HG03439 (cell line): ENCODE results near the gene HACE1.
"Not testable (repeated sequence)": the region's sequence is repeated elsewhere in the genome, so short reads cannot be mapped to it uniquely, and the experiment has no call there.

ENCODE experiments used
- ATAC-seq: cut with Tn5 transposase; IDR thresholded peaks from one replicate; pipeline ENCODE4 v1.9.1; 2021; ENCODE audit warnings: mild to moderate bottlenecking, moderate library complexity; ENCODE audit not compliant: unreplicated experiment

HACE1 gene, protein sequence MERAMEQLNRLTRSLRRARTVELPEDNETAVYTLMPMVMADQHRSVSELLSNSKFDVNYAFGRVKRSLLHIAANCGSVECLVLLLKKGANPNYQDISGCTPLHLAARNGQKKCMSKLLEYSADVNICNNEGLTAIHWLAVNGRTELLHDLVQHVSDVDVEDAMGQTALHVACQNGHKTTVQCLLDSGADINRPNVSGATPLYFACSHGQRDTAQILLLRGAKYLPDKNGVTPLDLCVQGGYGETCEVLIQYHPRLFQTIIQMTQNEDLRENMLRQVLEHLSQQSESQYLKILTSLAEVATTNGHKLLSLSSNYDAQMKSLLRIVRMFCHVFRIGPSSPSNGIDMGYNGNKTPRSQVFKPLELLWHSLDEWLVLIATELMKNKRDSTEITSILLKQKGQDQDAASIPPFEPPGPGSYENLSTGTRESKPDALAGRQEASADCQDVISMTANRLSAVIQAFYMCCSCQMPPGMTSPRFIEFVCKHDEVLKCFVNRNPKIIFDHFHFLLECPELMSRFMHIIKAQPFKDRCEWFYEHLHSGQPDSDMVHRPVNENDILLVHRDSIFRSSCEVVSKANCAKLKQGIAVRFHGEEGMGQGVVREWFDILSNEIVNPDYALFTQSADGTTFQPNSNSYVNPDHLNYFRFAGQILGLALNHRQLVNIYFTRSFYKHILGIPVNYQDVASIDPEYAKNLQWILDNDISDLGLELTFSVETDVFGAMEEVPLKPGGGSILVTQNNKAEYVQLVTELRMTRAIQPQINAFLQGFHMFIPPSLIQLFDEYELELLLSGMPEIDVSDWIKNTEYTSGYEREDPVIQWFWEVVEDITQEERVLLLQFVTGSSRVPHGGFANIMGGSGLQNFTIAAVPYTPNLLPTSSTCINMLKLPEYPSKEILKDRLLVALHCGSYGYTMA

DNA sequence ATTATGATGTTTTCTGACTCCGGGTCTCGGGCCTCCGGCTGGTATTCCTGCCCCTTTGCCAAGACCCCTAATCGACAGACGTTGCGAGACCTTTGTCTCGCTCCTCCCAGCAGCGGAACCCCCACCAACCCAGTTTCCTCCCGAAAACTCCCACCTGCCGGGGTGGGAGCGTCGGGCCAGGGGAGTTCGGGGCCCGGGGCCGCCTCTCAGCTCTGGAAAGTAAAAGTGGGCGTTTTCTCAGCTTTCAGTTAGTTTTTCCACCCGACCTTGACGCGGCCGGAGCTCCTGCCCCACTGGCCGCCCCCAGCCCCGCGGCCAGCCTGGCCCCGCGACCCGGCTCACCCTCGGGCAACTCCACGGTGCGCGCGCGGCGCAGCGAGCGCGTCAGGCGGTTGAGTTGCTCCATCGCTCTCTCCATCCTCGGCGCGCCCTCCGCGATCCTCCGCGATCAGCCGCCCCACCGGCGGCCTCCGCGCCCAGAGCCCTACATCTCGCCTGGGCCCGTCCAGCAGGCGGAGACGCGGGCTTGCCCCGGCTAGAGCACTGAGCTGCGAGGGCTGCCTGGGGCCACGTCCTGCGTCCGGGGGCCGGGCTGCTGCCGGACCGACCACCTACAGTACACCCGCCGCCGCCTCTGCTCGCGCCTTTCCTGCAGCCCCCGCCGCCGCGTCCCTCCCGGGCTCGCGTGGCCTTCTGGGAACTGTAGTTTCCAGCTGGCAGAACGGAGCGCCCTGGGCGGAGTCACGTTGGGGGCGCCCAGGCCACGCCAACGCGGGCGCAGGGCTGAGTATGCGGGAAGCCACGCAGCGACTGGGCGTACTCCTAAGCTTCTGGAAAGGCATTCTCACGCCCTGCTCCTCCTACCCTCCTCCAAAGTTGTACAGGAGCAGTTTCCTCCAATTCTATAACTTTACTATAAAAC, at the start of gene HACE1:
Gene HACE1 (minus strand): TSS at position 695 of the 922 bp plus-strand sequence. CDS start 277 bp downstream, at position 418.
- ATAC-seq: peak; percentile 99

DNA sequence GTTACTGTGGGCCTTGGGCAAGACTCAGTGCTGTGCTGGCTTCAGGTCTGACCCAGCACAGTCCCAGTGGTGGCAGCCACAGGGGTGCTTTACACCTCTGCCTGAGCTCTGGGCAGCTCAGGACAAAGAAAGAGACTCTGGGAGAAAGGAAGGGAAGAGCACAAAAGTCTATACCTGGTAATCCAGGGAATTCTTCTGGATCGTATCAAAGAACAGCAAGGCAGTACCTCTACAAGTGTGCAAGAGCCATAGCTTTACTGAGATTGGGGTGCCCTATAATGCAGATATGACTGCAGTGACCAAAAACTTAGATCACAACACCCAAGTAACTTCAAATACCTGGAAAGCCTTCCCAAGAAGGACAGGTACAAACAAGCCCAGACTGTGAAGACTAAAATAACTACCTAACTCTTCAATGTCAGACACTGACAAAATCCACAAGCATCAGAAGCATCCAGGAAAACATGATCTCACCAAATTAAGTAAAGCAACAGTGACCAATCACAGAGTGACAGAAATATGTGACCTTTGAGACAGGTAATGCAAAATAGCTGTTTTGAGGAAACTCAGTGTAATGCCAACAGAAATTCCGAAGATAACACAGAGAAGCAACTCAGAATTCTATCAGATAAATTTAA, 49.3 kb upstream of the HACE1 start:
- ATAC-seq: no peak

DNA sequence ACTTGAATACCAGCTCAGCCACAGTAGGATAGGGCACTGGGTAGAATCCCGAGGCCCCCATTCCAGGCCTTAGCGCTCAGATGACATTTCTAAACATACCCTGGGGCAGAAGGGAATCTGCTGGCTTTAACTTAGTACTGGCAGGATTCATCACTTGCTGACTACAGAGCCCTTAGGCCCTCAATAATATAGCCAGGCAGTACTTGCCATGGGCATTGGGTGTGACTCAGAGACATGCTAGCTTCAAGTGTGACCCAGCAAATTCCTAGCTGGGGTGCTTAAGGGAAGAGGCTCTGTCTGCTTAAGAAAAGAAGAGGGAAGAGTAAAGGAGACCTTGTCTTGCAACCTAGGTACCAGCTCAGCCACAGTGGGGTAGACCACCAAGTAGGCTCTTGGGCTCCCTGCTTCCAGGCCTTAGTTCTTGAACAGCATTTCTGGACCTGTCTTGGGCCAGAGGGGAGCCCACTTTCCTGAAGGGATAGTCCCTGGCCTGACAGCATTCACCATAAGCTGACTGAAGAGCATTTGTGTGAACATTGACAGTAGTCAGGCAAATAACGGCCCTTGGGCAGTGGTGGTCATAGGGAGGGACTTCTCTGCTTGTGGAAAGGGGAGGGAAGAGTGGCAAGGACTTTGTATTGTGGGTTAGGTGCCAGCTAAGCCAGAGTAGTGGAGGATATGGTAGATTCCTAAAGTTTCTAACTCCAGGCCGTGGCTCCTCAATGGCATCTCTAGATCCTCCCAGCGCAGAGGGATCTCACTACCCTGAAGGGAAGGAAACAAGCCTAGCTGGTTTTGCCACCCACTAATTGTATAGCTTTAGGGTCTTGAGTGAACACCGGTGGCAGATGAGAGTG, 48.5 kb upstream of the HACE1 start:
- ATAC-seq: no peak

DNA sequence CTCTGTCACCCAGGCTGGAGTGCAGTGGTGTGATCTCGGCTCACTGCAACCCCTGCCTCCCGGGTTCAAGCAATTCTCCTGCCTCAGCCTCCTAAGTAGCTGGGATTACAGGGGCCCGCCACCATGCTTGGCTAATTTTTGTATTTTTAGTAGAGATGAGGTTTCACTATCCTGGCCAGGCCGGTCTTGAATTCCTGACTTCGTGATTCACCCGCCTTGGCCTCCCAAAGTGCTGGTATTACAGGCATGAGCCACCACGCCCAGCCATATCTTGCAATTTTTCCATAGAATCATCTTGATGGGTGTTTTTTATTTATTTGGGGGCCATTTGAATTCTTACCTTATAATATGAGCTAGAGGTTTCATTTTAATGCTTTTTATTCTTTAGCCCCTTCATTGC, 39.2 kb upstream of the HACE1 start:
- not testable (repeated sequence) for ATAC-seq

DNA sequence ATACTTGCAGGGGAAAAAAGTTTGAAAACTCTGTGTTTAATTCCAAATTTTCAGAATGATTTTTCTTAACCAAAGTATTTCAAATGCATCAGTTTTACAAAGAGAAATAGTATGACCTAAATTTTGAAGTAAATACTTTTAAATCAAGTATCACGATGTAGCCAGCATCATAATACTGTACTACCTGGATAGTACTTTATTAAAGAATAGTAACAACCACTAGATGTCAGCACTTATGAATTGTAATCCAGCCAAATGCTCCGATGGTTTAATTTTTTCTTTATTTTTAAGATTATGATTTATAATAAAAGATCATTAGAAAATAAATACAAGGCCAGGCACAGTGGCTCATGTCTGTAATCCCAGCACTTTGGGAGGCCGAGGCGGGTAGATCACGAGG, 37.2 kb upstream of the HACE1 start:
- no peak for ATAC-seq

DNA sequence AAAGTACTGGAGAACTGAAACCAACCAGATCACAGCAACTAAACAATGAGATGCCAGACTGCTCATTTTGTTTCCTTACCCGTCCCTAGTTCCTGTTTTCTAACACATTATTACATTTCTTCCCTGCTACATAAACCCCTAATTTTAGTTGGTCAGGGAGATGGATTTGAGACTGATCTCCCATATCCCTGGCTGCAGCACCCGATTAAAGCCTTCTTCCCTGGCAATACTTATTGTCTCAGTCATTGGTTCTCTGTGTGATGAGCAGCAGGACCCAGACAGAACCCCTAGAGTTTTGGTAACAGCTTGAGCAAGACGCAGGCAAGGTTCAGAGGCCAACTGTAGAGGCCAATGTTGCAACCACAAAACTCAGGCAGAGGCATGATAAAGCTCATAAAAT, 28.3 kb upstream of the HACE1 start:
- no peak for ATAC-seq

DNA sequence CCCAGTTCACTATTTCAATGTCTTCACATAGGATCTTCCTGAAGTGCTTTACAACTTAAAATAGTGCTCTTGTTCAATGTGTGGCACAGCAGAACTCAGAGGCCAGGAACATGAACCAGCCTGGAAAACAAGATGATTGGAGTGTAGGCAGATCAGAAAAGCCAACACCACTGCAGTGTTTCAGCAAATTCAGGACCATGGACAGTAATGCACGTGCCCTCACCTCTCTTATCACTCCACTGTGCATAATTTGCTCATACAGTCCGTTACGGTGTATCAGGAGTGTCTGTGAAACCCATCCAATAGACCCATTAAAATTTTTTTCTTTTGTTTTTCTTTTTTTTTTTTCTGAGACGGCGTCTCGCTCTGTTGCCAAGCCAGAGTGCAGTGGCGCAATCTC, 27.6 kb upstream of the HACE1 start:
- ATAC-seq: no peak

DNA sequence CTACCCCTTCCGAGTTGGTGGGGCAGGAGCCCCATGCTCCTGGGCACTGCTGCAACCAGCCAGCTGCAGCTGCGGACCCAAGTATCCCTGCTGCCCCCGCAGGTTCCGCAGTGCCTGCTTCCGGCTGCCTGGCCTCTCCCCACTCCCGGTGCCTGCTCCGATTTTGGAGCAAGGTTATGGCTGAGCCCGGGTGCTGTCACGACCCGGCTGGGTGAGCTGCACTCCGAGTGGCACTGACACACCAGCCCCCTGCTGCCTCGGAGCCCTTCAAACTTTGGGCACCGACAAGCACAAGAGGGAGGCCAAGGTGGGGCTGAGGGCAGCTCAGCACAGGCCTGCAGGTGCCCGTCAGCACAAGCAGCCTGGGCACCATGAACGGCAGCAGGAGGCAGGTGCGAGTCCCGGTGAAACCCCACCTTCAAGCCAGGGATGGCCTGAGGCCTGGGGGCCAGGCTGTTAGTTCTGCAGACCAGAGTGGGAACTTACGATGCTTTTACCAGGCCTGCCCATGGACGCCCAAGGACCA, 25.9 kb upstream of the HACE1 start:
- ATAC-seq: no peak

DNA sequence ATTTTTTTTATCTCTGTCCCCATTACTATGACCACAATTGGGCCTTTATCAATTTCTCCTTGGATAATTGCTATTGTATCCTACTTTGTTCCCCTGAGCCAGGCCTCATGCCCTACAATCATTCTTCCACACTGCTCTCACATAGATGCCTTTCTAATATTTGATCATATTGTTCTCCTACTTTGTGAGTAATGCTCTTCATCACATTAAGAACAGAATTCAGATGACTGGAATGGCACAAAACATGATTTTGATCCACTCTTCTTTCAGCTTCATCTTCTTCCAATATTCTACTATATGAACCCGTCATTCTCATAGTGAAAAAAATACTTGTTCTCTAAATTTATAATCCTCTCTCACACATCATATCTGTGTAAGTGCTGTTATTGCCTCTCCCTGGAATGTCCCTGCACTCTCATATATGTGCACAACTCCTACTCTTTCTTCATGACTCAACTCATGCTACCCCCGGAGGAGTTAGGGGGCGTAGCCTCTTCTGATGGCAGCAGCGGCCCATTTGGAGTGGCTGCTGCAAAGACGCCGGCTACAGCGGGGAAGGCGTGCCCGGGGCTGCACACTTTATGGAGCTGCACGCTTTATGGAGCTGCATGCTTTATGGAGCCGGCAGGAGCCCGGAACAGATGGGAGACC, 25.3 kb upstream of the HACE1 start:
- ATAC-seq: no peak

DNA sequence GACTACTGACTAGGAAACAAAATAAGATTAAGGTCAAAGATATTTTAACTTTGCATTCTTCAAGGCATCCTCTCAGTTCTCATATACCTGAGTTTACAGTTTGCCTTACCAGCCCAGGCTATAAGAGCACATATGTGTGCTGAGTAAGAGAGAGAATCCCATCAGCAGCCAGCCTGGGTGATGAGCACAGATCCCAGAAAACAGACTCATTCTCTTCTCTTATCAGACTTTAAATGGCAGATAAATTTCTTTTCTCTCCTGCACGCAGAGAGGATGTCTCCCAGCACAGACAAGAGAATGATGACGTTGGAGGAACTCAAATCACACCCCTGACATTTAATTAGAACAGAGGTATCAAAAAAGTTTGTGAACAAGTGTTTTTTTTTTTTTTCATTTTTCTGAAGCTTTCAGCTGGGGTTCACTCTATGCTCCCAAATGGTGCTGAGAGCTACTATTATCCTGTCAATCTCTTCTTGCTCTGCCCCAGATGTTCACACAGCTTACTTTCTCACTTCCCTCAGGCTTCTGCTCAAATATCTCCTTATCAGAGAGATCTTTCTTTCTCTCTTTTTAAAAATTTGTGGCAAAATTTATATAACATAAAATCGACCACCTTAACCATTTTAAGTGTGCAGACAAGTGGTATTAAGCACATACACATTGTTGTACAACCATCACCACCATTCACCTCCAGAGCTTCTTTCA, 22.4 kb upstream of the HACE1 start:
- no peak for ATAC-seq

DNA sequence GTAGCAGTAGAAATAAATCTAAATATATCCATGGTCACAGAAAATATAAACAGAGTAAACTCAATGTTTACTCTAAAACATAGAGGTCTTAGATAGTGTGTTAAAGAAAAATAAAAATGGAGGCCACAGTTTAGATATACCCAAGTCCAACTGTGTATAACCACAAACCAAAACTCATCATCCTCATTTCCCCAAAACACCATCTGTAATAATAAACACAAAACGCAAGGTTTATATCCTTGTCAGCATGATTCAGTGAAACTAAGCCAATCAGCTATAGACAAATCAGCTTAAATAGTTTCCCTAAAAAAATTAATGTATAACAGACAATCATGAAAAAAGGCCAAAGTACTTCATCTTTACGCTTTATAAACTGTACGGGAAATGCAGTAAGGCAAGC, 2.7 kb upstream of the HACE1 start:
- ATAC-seq: no peak

DNA sequence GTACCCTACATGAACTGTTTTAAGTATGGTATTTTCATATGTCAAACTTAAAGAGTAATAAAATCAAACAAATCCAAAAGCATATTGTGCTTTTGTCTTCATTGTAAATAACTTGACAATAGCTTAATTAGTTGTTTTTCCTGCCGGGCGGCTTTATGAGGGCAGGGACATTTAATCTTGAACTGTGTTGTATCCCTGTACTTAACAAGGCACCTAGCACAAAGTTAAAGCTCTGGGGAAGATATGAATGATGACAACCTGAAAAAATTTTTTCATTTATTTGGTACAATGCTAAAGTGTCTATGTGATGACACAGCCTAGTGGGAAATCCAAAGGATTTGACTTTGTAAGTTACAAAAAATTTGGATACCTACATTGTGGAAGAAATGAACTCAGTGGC, 502 bp upstream of the HACE1 start:
- no peak for ATAC-seq

DNA sequence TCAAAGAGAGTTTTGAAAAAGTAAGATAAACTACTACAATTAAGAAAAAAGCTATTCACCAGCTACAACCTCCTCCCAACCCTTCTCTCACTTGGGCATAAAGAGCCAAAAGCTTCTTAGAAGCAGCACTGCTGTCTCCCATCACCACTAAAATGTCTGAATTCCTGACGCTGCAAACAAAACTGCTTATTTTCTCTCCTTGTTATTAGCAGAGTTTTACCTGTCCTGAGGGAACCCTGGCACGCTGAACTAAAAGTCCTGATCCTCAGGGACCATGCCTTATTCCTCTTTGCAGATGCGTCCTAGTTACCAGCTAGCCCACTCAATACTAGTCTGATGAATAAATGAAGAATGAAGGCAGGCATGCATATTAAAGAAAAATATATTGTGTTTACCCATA, 1.1 kb downstream of the HACE1 start:
- ATAC-seq: no peak

DNA sequence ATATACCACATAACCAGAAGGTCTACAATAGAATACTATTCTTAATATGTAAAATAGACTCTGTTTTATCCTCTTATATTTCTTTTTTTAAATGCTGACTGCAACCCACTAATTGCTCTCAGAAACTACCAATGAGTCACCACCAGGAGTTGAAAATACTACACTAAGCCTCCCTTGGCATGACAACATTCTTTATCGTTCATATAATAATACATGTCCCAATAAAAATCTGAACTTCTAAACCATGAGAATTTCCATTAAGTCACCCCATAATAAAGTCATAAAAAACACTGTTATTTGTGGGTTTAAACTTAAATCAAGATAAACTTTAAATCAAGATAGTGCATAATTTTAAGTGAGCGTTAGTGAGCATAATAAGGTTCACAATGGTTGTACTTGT, 4.2 kb downstream of the HACE1 start:
- ATAC-seq: no peak

DNA sequence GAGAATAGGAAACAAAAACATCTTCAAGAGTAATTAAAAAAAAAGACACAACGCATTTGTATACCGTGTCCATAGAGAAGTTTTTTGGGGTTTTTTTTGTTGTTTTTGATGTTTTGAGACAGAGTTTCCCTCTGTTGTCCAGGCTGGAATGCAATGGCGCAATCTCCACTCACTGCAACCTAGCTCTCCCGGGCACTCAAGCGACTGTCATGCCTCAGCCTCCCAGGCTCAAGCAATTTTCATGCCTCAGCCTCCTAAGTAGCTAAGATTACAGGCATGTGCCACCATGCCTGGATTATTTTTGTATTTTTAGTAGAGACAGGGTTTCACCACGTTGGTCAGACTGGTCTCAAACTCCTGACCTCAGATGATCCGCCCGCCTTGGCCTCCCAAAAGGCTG, 12.0 kb downstream of the HACE1 start:
- not testable (repeated sequence) for ATAC-seq

DNA sequence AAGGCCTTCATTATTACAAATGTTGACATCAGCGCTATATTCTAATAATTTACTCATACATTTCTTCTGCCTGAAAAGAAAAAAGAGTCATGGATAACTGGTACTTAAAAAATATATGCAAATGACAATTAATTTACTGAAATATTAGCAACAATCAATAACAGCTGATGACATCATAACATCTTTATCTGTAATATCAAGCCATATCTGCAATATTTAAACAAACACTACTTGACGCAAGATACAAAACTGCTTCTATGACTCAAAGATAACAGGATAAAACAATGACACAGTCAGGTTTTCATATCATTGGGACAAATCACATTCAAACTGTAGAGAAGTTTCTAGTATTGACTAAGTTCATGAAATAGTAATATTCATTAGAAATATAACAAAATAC, 16.5 kb downstream of the HACE1 start:
- ATAC-seq: no peak

DNA sequence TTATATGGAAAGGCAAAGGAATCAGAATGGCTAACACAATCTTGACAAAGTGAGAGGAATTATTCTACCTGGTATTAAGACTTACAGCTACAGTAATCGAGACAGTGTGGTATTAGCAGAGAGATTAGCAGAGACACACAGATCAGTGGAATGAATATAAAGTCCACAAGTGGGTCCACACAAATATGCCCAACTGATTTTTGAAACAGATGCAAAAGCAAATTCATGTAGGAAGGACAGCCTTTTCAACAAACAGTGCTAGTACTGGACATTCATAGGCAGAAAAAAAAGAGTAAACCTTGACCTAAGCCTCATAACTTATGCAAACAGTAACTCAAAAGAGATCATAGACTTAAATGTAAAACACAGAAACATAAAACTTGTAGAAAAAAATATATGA, 22.6 kb downstream of the HACE1 start:
- no peak for ATAC-seq

DNA sequence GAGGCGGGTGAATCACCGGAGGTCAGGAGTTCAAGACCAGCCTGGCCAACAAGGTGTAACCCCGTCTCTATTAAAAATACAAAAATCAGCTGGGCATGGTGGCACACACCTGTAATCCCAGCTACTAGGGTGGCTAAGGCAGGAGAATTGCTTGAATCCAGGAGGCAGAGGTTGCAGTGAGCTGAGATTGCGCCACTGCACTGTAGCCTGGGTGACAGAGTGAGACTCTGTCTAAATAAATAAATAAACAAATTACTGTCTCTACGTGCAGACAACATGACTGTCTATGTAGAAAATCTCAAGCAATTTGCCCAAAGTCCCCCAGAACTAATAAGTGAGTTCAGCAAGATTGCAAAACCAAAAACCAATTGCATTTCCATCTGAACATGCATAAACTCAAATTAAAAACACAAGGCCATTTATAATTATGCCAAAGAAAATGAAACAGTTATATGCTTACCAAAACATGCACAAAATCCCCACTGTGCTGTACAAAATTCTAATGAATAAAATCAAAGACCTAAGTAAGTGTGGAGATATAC, 23.2 kb downstream of the HACE1 start:
- ATAC-seq: not testable (repeated sequence)
